AG09309 (cell line): ENCODE results near the gene LSM2.
"Not testable (repeated sequence)": the region's sequence is repeated elsewhere in the genome, so short reads cannot be mapped to it uniquely, and the experiment has no call there.

ENCODE experiments used
- DNase-seq: peaks from one replicate; pipeline ENCODE4 v3.0.0-alpha.2; 2010; ENCODE audit warnings: low read depth
- H3K4me3 ChIP-seq: 2 replicates; pipeline ENCODE4 v1.5.1; 2011; ENCODE audit warnings: mild to moderate bottlenecking, low read depth, low read length, moderate library complexity; ENCODE audit not compliant: control insufficient read depth
- TF ChIP-seq, protein P1 (sequence below): IDR thresholded peaks from 2 replicates; pipeline ENCODE4 v1.5.1; 2011; ENCODE audit warnings: mild to moderate bottlenecking, low read depth, low read length, inconsistent platforms; ENCODE audit not compliant: insufficient read depth, control insufficient read depth; ENCODE audit errors: missing control alignments

Gene LSM2

DNA sequence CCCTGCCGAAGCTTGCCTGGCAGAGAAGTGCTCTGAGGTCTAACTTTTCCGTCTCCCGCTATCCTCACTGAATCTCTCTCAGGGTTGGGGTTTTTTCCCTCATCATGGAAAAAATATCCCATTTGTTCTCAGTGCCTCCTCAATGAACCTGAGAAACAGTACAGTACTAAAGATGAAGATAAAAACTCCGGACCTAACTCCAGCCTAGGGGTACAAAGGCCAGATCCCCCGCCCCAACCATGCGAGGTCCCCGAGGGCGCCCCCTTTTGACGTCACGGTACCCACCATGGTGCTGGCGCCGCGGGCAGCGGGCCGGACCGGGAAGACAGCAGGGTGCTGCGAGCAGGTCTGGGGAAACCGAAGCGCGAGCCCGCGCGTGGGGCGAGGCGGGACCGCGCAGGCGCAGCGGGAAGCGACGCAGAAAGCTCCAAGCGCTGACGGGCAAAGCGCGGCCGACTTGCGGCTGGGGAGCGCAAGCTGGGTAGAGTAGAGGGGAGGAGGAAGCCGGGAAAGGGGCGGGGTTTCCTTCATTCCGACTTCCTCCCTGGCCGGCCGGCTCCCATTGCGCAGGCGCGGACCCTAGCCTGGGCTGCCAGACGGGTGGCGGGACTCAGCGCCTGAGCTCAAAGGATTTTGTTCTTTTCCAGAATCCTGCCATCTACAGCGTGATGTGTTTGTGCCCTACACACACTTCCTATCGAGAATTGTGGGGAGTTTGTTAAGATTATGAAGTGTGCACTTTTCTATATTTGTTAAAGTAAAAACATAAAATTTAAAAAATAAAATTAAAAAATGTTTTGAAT is at the start of gene LSM2:
LSM2 (minus strand) TSS at position 497 of the 803 bp plus-strand sequence; CDS start at position 288, 209 bp downstream.
- H3K4me3 ChIP-seq = peak within 1 kb of the TSS; percentile 73
- peak; percentile 90 for DNase-seq
- TF ChIP-seq, protein P1, sequence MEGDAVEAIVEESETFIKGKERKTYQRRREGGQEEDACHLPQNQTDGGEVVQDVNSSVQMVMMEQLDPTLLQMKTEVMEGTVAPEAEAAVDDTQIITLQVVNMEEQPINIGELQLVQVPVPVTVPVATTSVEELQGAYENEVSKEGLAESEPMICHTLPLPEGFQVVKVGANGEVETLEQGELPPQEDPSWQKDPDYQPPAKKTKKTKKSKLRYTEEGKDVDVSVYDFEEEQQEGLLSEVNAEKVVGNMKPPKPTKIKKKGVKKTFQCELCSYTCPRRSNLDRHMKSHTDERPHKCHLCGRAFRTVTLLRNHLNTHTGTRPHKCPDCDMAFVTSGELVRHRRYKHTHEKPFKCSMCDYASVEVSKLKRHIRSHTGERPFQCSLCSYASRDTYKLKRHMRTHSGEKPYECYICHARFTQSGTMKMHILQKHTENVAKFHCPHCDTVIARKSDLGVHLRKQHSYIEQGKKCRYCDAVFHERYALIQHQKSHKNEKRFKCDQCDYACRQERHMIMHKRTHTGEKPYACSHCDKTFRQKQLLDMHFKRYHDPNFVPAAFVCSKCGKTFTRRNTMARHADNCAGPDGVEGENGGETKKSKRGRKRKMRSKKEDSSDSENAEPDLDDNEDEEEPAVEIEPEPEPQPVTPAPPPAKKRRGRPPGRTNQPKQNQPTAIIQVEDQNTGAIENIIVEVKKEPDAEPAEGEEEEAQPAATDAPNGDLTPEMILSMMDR = no peak

DNA sequence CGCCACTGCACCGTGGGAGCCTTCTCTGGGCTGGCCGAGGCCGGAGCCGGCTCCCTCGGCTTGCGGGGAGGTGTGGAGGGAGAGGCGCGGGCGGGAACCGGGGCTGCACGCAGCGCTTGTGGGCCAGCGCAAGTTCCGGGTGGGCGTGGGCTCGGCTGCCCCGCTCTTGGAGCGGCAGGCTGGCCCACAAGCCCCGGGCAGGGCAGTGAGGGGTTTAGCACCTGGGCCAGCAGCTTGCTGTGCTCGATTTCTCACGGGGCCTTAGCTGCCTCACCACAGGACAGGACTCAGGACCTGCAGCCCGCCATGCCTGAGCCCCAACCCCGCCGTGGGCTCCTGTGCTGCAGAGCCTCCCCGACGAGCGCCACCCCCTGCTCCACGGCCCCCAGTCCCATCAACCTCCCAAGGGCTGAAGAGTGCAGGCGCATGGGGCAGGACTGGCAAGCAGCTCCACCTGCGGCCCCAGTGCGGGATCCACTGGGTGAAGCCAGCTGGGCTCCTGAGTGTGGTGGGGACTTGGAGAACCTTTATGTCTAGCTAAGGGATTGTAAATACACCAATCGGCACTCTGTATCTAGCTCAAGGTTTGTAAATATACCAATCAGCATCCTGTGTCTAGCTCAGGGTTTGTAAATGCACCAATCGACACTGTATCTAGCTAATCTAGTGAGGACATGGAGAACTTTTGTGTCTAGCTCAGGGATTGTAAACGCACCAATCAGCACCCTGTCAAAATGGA is 45.4 kb upstream of the LSM2 start:
- H3K4me3 ChIP-seq, DNase-seq: not testable (repeated sequence)

DNA sequence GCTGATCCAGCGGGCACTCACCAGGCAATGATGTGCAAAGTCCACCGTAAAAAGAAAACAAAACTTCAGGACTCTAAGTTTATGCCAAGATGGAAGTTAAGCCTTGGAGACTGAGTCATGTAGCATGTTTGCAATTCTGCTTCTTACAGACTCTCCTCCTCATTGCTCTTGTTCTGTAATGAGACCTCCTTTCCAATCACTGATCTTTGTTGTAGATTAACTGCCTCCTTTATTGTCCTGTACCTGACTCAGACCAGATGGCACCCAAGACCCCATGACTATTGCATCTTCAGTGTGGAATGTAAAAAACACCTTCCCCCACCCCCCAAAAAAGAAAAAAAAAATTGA is 44.7 kb upstream of the LSM2 start:
- TF ChIP-seq, protein P1 = no peak
- no peak for DNase-seq
- no peak overlapping the region for H3K4me3 ChIP-seq

DNA sequence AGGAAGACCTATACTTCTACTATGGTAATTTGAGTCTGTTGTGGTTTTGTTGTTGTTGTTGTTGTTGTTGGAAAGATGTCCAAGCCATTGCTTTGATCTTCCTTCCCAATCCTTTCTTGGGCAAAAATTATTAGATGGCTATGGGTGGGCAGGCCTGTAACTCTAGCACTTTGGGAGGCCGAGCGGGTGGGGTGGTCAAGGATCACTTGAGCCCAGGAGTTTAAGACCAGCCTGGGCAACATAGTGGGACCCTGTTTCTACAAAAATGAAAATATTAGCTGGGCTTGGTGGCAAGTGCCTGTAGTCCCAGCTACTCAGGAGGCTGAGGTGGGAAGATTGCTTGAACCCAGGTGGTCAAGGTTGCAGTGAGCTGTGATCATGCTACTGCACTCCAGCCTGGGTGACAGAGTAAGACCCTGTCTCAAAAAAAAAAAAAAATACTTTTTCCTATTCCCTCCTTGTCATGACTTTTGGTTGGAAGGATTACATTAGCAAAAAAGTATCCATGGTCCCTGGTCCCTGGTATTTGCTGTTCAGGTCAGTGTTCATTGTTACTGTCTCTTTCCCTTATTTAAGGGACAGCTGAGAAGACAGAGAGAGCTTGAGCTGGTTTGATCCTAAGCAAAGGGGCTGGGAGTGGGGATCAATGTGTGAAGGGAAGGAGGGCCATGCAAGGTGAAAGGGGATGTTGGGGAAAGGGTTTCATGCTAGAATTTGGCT is 44.2 kb upstream of the LSM2 start:
- TF ChIP-seq, protein P1 = no peak
- no peak for DNase-seq
- no peak overlapping the region for H3K4me3 ChIP-seq

DNA sequence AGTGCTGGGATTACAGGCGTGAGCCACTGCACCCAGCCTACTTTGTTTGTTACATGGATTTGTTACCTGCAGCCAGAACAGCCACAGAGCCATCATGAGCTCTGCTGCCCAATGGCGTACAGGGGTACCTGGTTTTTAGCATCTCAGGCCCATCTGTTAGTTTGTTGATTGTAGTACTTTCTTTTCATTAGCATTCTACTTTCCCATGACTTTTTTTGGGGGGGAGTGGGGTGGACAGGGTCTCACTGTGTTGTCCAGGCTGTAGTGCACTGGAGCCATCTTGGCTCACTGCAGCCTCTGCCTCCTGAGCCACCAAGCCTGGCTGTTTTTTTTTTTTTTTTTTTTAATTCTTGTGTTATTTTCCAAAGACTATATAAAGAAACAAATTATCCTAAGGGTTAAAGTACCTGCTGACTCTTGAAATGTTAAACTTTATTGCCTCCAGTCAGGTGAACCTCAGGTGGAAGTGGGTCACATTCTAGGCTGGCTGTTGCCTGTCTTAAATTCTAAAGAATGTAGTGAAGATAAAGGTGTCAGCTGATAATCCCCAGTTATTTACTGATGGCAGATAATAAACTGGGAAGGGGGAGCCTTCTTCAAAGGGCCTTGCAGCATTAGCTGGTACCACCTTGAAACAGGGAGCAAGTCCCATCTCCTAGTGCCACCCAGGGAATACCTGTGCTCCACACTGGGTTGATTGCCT is 40.7 kb upstream of the LSM2 start:
- H3K4me3 ChIP-seq = no peak overlapping the region
- TF ChIP-seq, protein P1 = no peak
- DNase-seq = no peak

DNA sequence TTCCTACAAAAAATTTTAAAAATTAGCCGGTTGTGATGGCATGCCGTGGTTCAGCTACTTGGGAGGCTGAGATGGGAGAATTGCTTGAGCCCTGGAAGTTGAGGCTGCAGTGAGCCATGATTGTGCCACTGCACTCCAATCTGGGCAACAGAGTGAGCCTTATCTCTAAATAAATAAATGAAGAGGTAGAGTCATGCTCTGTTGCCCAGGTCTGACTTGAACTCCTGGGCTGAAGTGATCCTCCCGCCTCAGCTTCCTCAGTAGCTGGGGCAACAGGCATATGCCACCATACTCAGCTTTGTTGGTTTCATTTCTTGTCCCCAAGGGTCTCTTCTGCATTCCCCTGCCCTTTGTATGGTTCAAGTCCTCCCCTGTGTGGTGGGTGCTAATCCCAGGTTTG is 37.7 kb upstream of the LSM2 start:
- no peak overlapping the region for H3K4me3 ChIP-seq
- no peak for DNase-seq
- TF ChIP-seq, protein P1 = no peak

DNA sequence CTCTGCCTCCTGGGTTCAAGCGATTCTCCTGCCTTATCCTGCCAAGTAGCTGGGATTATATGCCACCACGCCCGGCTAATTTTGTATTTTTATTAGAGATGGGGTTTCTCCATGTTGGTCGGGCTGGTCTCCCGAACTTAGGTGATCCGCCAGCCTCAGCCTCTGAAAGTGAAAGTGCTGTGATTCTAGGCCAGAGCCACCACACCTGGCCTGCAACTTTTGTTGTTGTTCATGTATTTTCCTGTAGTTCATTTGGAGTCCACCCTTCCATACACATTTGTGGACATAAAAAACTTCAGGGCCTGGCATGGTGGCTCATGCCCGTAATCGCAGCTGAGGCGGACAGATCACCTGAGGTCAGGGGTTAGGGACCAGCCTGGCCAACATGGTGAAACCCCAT is 35.3 kb upstream of the LSM2 start:
- DNase-seq = no peak
- TF ChIP-seq, protein P1 = no peak
- H3K4me3 ChIP-seq = no peak overlapping the region

DNA sequence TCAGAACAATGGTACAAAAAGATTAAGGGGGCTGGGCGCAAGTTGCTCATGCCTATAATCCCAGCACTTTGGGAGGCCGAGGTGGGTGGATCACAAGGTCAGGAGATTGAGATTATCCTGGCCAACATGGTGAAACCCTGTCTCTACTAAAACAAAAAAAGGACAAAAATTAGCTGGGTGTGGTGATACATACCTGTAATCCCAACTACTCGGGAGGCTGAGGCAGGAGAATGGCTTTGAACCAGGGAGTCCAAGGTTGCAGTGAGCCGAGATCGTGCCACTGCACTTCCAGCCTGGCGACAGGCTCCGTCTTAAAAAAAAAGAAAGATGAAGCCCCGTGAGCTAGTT is 33.0 kb upstream of the LSM2 start:
- H3K4me3 ChIP-seq, DNase-seq: not testable (repeated sequence)
